Caco-2 (cell line): ENCODE results near the gene ANKRD26. TPM values are rescaled to one million over a fixed set of nuclear protein-coding genes. Genes with fewer than 3 reads are reported as not detected.

Experiments
- BruUV-seq: library from RNA; stranded (reverse); fragments of 400-500 nt; replicated peaks from 2 replicates; lab custom pipeline; 2021; lab: Mats Ljungman, UMichigan
- CTCF ChIA-PET: fragments of 300-600 bp; sonication (Branson Sonifier 250); formaldehyde crosslinking; loops from one replicate; lab custom pipeline; 2022; ENCODE audit warnings: antibody characterized with exemption; lab: Charles Lee
- POLR2A ChIA-PET: fragments of 300-600 bp; sonication (Branson Sonifier 250); formaldehyde crosslinking; loops from one replicate; lab custom pipeline; 2022; ENCODE audit warnings: antibody characterized with exemption; lab: Charles Lee
- DNase-seq, 2 experiments: peaks; one replicate each; pipeline versions ENCODE4 v3.0.0 to v3.0.0-alpha.2; 2020 to 2022
- H3K27me3 ChIP-seq: replicated peaks from 2 replicates; pipeline ENCODE4 v1.6.0; 2011; ENCODE audit warnings: low read length; ENCODE audit not compliant: control insufficient read depth, insufficient read depth
- H3K36me3 ChIP-seq: 2 replicates; pipeline ENCODE4 v1.5.1; 2011; ENCODE audit warnings: low read length; ENCODE audit not compliant: control insufficient read depth, insufficient read depth
- H3K4me1 ChIP-seq: fragments of 250-450 bp; sonication (Bioruptor Pico); 2 replicates; pipeline ENCODE4 v1.5.1; 2020; ENCODE audit warnings: mild to moderate bottlenecking
- H3K4me3 ChIP-seq: 2 replicates; pipeline ENCODE4 v1.5.1; 2011; ENCODE audit warnings: low read depth, mild to moderate bottlenecking, control low read depth, low read length
- H3K9me3 ChIP-seq: fragments of 250-450 bp; sonication (Bioruptor Pico); 2 replicates; pipeline ENCODE4 v1.5.1; 2020; ENCODE audit warnings: mild to moderate bottlenecking, moderate library complexity
- H3K27ac Mint-ChIP-seq: one replicate; pipeline ENCODE4 v1.8.0; 2022; ENCODE audit warnings: mixed read lengths; ENCODE audit not compliant: unreplicated experiment
- H3K27me3 Mint-ChIP-seq: one replicate; pipeline ENCODE4 v1.8.0; 2022; ENCODE audit warnings: mixed read lengths; ENCODE audit not compliant: insufficient read depth, unreplicated experiment
- H3K36me3 Mint-ChIP-seq: one replicate; pipeline ENCODE4 v1.8.0; 2022; ENCODE audit warnings: mild to moderate bottlenecking, mixed read lengths; ENCODE audit not compliant: insufficient read depth, unreplicated experiment
- H3K4me1 Mint-ChIP-seq: one replicate; pipeline ENCODE4 v1.8.0; 2022; ENCODE audit warnings: low read depth, mixed read lengths; ENCODE audit not compliant: unreplicated experiment
- H3K4me3 Mint-ChIP-seq: one replicate; pipeline ENCODE4 v1.8.0; 2022; ENCODE audit warnings: mild to moderate bottlenecking, moderate library complexity, mixed read lengths; ENCODE audit not compliant: unreplicated experiment
- H3K9me3 Mint-ChIP-seq: one replicate; pipeline ENCODE4 v1.8.0; 2022; ENCODE audit warnings: mixed read lengths; ENCODE audit not compliant: unreplicated experiment
- intact Hi-C: fragments of 100-400 bp; cut with micrococcal nuclease; formaldehyde crosslinking; loops from one replicate; pipeline ENCODE4 v1.10.0; 2022; ENCODE audit not compliant: unreplicated experiment
- total RNA-seq: library from RNA; stranded (reverse); gene quantifications from 2 replicates; pipeline ENCODE4 v1.2.3, GENCODE V29; 2022
- TF ChIP-seq, protein P1 (sequence below), 2 experiments: fragments of 200-600 bp in 1 of 2; IDR thresholded peaks; 1 replicate in 1 of 2; 2 replicates in 1 of 2; pipeline versions ENCODE4 v1.5.1 to v1.8.0; 2011 to 2022; ENCODE audit warnings: antibody characterized with exemption in 1 of 2, control low read depth in 1 of 2, inconsistent platforms in 1 of 2, low read depth in 1 of 2, low read length in 1 of 2, mild to moderate bottlenecking in 1 of 2, moderate library complexity in 1 of 2; ENCODE audit not compliant: insufficient read depth in 1 of 2, severe bottlenecking in 1 of 2, unreplicated experiment in 1 of 2

ANKRD26 gene
- total RNA-seq, 1 experiment from 2014 or later = 16.2 TPM

GRCh38 chr10:26970667-26971066, 129.6 kb downstream of the ANKRD26 start:
- TF ChIP-seq, protein P1, sequence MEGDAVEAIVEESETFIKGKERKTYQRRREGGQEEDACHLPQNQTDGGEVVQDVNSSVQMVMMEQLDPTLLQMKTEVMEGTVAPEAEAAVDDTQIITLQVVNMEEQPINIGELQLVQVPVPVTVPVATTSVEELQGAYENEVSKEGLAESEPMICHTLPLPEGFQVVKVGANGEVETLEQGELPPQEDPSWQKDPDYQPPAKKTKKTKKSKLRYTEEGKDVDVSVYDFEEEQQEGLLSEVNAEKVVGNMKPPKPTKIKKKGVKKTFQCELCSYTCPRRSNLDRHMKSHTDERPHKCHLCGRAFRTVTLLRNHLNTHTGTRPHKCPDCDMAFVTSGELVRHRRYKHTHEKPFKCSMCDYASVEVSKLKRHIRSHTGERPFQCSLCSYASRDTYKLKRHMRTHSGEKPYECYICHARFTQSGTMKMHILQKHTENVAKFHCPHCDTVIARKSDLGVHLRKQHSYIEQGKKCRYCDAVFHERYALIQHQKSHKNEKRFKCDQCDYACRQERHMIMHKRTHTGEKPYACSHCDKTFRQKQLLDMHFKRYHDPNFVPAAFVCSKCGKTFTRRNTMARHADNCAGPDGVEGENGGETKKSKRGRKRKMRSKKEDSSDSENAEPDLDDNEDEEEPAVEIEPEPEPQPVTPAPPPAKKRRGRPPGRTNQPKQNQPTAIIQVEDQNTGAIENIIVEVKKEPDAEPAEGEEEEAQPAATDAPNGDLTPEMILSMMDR (IDR thresholded peaks at IDR 0.05; ENCODE audit: insufficient read depth in 1 of 2, low read depth in 1 of 2, low read length in 1 of 2, severe bottlenecking in 1 of 2, unreplicated experiment in 1 of 2) = no peak
- Mint-ChIP-seq H3K27me3 (peaks cover 13% of the 10 kb centered on the region), H3K4me3 (no peak overlapping the region), H3K4me1 (no peaks in the 10 kb centered on the region), H3K27ac (no peak overlapping the region), H3K36me3 (no peaks in the 10 kb centered on the region), H3K9me3 (no peaks in the 10 kb centered on the region)
- intact Hi-C loops = no loop called here
- CTCF ChIA-PET = no interaction called here
- 0 out of 2 replicates have a peak, but pooled peaks cover 2% of the 10 kb centered on the region for H3K9me3 ChIP-seq
- no peak for DNase-seq
- POLR2A ChIA-PET = no interaction called here
- no peaks in the 10 kb centered on the region for H3K36me3 ChIP-seq
- H3K4me1 ChIP-seq = no peaks in the 10 kb centered on the region
- no peaks in the 10 kb centered on the region for H3K27me3 ChIP-seq
- no TSS peak for BruUV-seq
- H3K4me3 ChIP-seq = no peak overlapping the region

DNA sequence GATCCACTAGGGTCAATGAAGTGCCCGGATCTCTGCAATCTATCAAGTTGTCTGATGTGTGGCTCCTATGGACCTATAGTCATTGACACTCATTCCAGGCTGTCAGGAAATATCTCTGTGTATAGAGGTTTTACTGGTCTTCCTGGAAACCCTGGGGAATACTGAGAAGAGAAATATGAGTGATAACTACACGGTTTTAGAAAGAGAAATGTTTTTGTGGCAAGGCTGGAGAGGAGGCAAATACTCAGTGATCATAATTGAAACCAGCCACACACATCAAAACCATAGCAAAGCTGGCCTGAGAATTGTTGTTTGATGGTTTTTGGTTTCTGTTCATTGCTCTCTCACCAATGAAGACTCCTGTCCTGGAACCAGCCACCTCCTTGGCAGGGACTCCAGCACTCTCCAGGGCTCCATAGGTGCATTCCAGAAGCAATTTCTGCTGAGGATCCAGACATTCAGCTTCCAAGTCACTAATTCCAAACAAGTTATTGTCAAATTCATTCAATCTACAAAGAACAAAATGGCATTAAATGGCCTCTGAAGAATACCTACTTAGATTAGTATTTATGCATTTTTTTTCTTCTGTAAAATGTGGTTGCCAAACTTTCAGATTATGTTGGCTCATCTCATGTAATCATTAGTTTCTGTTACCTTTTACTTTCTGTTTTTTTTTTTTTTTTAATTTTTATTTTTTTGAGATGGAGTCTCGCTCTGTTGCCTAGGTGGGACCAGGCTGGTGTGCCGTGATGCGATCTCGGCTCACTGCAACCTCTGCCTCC, 131.0 kb downstream of the ANKRD26 start:
- Mint-ChIP-seq H3K27ac (no peak overlapping the region), H3K36me3 (no peaks in the 10 kb centered on the region), H3K4me3 (no peak overlapping the region), H3K27me3 (peaks cover 13% of the 10 kb centered on the region), H3K4me1 (no peaks in the 10 kb centered on the region), H3K9me3 (no peaks in the 10 kb centered on the region)
- Histone ChIP-seq H3K9me3 (0 out of 2 replicates have a peak, but pooled peaks cover 2% of the 10 kb centered on the region), H3K36me3 (no peaks in the 10 kb centered on the region), H3K27me3 (no peaks in the 10 kb centered on the region), H3K4me1 (no peaks in the 10 kb centered on the region), H3K4me3 (no peak overlapping the region)
- intact Hi-C loops = no loop called here
- no peak for DNase-seq
- ChIA-PET POLR2A (no interaction called here), CTCF (no interaction called here)
- TF ChIP-seq, protein P1 (IDR thresholded peaks at IDR 0.05; ENCODE audit: insufficient read depth in 1 of 2, low read depth in 1 of 2, low read length in 1 of 2, severe bottlenecking in 1 of 2, unreplicated experiment in 1 of 2) = no peak
- no TSS peak for BruUV-seq

DNA sequence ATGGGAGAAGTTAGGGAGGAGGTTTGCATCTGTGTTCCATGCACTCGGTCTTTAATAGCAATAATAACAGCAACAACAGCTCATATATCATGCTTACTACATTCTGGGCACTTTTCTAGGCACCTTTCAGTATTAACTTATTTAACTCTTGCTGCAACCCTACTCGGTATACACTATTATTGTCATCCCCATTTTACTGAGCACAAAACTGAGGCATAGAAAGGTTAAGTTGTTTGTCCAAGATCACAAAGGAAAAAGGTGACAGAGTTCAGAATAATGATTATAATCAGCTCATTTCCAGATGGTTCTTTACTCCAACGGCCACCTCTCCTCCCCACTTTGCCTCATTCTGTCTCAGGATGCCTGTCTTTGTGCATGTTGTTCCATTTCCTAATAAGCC, 137.5 kb downstream of the ANKRD26 start:
- Mint-ChIP-seq H3K27ac (no peak overlapping the region), H3K4me3 (no peak overlapping the region), H3K9me3 (no peaks in the 10 kb centered on the region), H3K36me3 (no peaks in the 10 kb centered on the region), H3K4me1 (no peaks in the 10 kb centered on the region), H3K27me3 (peaks cover 10% of the 10 kb centered on the region)
- ChIA-PET CTCF (no interaction called here), POLR2A (no interaction called here)
- TF ChIP-seq, protein P1 (IDR thresholded peaks at IDR 0.05; ENCODE audit: insufficient read depth in 1 of 2, low read depth in 1 of 2, low read length in 1 of 2, severe bottlenecking in 1 of 2, unreplicated experiment in 1 of 2) = no peak
- no TSS peak for BruUV-seq
- intact Hi-C loops = no loop called here
- Histone ChIP-seq H3K27me3 (no peaks in the 10 kb centered on the region; the same call in 1 of the 2 replicates), H3K9me3 (no peaks in the 10 kb centered on the region), H3K4me3 (no peak overlapping the region), H3K36me3 (no peaks in the 10 kb centered on the region), H3K4me1 (no peaks in the 10 kb centered on the region)
- DNase-seq = no peak
